ENCODE results near the gene MRPL14. TPM values are rescaled to one million over a fixed set of nuclear protein-coding genes. Genes with fewer than 3 reads are reported as not detected.

MRPL14 gene
- total and polyA plus RNA-seq, 9 of the 15 experiments (the other 6 are each of a cell fraction or from before 2014, with no cell fraction given) = 126 to 424 (median 165) TPM

DNA sequence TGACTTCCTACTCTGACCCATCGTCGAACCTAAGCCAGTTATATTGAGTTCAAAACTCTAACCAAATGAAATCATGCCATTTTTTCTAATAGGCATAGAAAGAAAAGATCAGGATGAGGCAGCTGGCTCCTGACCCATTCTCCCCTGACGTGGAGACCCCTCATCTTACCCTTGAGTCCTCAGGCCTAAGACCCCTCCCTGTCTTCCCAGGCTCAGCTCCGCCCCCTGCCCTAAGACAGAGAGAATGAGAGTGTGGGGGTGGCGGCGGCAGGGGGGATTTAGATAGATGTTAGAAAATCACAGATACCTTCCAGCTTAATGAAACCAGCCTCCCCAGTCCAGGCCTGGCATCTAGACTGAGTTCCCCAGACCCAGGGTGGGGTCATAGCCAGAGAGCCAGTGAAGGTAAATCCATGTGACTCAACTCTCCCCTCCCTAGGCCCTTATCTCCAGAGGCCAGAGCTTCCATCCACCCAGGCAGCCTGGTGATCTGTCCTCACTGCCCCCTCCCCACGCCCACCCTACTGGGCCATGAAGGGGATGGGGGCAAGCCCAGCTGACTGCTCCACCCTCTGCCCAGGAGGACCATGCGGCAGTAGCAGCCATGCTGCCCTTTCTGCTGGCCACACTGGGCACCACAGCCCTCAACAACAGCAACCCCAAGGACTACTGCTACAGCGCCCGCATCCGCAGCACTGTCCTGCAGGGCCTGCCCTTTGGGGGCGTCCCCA is 6.9 kb upstream of the MRPL14 start (continued):
- TF ChIP-seq, protein P1, sequence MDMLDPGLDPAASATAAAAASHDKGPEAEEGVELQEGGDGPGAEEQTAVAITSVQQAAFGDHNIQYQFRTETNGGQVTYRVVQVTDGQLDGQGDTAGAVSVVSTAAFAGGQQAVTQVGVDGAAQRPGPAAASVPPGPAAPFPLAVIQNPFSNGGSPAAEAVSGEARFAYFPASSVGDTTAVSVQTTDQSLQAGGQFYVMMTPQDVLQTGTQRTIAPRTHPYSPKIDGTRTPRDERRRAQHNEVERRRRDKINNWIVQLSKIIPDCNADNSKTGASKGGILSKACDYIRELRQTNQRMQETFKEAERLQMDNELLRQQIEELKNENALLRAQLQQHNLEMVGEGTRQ (CRISPR knock-in tag; IDR thresholded peaks at IDR 0.05) = peak; percentile 13; the same call in 1 of the 2 replicates
- TF ChIP-seq ZNF436 (CRISPR knock-in tag; IDR thresholded peaks at IDR 0.05) (no peak), PPARD (CRISPR knock-in tag; IDR thresholded peaks at IDR 0.05) (no peak), ZNF217 (CRISPR knock-in tag; IDR thresholded peaks at IDR 0.05) (no peak), NCOR1 (IDR thresholded peaks at IDR 0.05) (peak; percentile 91), RBFOX2 (IDR thresholded peaks at IDR 0.05; ENCODE audit: low read depth, low read length) (peak; percentile 49), SMARCA5 (IDR thresholded peaks at IDR 0.05) (no peak), LARP7 (IDR thresholded peaks at IDR 0.05) (no peak), MYNN (IDR thresholded peaks at IDR 0.05) (peak; percentile 93), MYNN (CRISPR knock-in tag; IDR thresholded peaks at IDR 0.05) (no peak), ZNF354B (CRISPR knock-in tag; IDR thresholded peaks at IDR 0.05) (no peak), MTA3 (IDR thresholded peaks at IDR 0.05; ENCODE audit: borderline replicate concordance) (peak; percentile 92), ZSCAN29 (IDR thresholded peaks at IDR 0.05) (no peak), NR4A1 (CRISPR knock-in tag; IDR thresholded peaks at IDR 0.05) (no peak), NR4A1 (tag; IDR thresholded peaks at IDR 0.05) (peak; percentile 70; the same call in 1 of the 2 replicates), CXXC5 (CRISPR knock-in tag; IDR thresholded peaks at IDR 0.05) (peak; percentile 44), TAF9B (IDR thresholded peaks at IDR 0.05; ENCODE audit: partially characterized antibody) (no peak), GATAD2A (IDR thresholded peaks at IDR 0.05) (peak; percentile 99)
- TF ChIP-seq, protein P2, sequence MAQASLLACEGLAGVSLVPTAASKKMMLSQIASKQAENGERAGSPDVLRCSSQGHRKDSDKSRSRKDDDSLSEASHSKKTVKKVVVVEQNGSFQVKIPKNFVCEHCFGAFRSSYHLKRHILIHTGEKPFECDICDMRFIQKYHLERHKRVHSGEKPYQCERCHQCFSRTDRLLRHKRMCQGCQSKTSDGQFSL (CRISPR knock-in tag; IDR thresholded peaks at IDR 0.05) = no peak
- TF ChIP-seq, protein P2 (tag; IDR thresholded peaks at IDR 0.05) = no peak
- TF ChIP-seq, protein P3, sequence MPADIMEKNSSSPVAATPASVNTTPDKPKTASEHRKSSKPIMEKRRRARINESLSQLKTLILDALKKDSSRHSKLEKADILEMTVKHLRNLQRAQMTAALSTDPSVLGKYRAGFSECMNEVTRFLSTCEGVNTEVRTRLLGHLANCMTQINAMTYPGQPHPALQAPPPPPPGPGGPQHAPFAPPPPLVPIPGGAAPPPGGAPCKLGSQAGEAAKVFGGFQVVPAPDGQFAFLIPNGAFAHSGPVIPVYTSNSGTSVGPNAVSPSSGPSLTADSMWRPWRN (IDR thresholded peaks at IDR 0.05; ENCODE audit: low read depth) = no peak
- TF ChIP-seq, protein P4, sequence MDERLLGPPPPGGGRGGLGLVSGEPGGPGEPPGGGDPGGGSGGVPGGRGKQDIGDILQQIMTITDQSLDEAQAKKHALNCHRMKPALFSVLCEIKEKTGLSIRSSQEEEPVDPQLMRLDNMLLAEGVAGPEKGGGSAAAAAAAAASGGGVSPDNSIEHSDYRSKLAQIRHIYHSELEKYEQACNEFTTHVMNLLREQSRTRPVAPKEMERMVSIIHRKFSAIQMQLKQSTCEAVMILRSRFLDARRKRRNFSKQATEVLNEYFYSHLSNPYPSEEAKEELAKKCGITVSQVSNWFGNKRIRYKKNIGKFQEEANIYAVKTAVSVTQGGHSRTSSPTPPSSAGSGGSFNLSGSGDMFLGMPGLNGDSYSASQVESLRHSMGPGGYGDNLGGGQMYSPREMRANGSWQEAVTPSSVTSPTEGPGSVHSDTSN (CRISPR knock-in tag; IDR thresholded peaks at IDR 0.05; ENCODE audit: low read depth) = no peak
- TF ChIP-seq, protein P4 (tag; conservative IDR thresholded peaks at IDR 0.05; ENCODE audit: low read depth) = 0 out of 2 replicates have a peak, but pooled peaks have one; percentile 14
- TF ChIP-seq, protein P5, sequence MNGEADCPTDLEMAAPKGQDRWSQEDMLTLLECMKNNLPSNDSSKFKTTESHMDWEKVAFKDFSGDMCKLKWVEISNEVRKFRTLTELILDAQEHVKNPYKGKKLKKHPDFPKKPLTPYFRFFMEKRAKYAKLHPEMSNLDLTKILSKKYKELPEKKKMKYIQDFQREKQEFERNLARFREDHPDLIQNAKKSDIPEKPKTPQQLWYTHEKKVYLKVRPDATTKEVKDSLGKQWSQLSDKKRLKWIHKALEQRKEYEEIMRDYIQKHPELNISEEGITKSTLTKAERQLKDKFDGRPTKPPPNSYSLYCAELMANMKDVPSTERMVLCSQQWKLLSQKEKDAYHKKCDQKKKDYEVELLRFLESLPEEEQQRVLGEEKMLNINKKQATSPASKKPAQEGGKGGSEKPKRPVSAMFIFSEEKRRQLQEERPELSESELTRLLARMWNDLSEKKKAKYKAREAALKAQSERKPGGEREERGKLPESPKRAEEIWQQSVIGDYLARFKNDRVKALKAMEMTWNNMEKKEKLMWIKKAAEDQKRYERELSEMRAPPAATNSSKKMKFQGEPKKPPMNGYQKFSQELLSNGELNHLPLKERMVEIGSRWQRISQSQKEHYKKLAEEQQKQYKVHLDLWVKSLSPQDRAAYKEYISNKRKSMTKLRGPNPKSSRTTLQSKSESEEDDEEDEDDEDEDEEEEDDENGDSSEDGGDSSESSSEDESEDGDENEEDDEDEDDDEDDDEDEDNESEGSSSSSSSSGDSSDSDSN (IDR thresholded peaks at IDR 0.05; ENCODE audit: borderline replicate concordance in 1 of 2, low read depth in 2 of 2, low read length in 2 of 2) = no peak

Measured in K562 (cell line).